Endothelial cell of umbilical vein (primary cell): ENCODE measurements around the gene SLC6A9. TPM values are rescaled to one million over a fixed set of nuclear protein-coding genes. Genes with fewer than 3 reads are reported as not detected.

ENCODE experiments used
- BruUV-seq: library from RNA; stranded (reverse); fragments of 400-500 nt; replicated peaks from 2 replicates; lab custom pipeline; 2021; lab: Mats Ljungman, UMichigan
- CTCF ChIA-PET: fragments of 300-600, 350-600 bp; sonication (Branson Sonifier 250); formaldehyde crosslinking; loops from one replicate; lab custom pipeline; 2021; ENCODE audit warnings: antibody characterized with exemption, inconsistent platforms; lab: Charles Lee
- POLR2A ChIA-PET: fragments of 300-600, 350-600 bp; sonication (Branson Sonifier 250); formaldehyde crosslinking; loops from one replicate; lab custom pipeline; 2021; ENCODE audit warnings: antibody characterized with exemption, inconsistent platforms; lab: Charles Lee
- DNase-seq: peaks from one replicate; pipeline ENCODE4 v3.0.0-alpha.2; 2011; ENCODE audit warnings: low read depth, low spot score
- FAIRE-seq: peaks from 2 replicates; lab custom pipeline; 2011; peaks lifted over from hg19 to GRCh38; lab: Jason Lieb, UNC
- H2AFZ ChIP-seq: 2 replicates; pipeline ENCODE4 v1.6.0; 2012; ENCODE audit warnings: low read depth, low read length, control low read depth, inconsistent platforms
- H3K27ac ChIP-seq: 2 replicates; pipeline ENCODE4 v1.5.1; 2011; ENCODE audit warnings: low read depth, mild to moderate bottlenecking, control low read depth, low read length, moderate library complexity; ENCODE audit not compliant: insufficient read depth
- H3K27me3 ChIP-seq, 2 experiments: 2 replicates each; pipeline versions ENCODE4 v1.6.0 to v1.6.1; 2011; ENCODE audit warnings: low read length in 2 of 2, mixed read lengths in 1 of 2; ENCODE audit not compliant: control insufficient read depth in 2 of 2, insufficient read depth in 2 of 2
- H3K36me3 ChIP-seq, 2 experiments: 2 replicates in 1 of 2; 3 replicates in 1 of 2; pipeline ENCODE4 v1.5.1; 2011; ENCODE audit warnings: low read length in 2 of 2, mild to moderate bottlenecking in 1 of 2, moderate library complexity in 1 of 2; ENCODE audit not compliant: control insufficient read depth in 2 of 2, insufficient read depth in 2 of 2; ENCODE audit errors: extremely low read depth in 1 of 2
- H3K4me1 ChIP-seq: 3 replicates; pipeline ENCODE4 v1.5.1; 2011; ENCODE audit warnings: mild to moderate bottlenecking, low read length; ENCODE audit not compliant: control insufficient read depth, insufficient read depth; ENCODE audit errors: extremely low read depth
- H3K4me2 ChIP-seq: 2 replicates; pipeline ENCODE4 v1.6.1; 2011; ENCODE audit warnings: low read length, control low read depth, mixed read lengths; ENCODE audit not compliant: insufficient read depth
- H3K4me3 ChIP-seq, 3 experiments: fragments of 200-600 bp in 1 of 3; sonication (generic), shearing (Covaris generic) in 1 of 3; replicated peaks in 1 of 3; 2 replicates each; pipeline ENCODE4 v1.5.1; 2011 to 2016; ENCODE audit warnings: control low read depth in 3 of 3, low read length in 3 of 3, mild to moderate bottlenecking in 2 of 3, inconsistent platforms in 1 of 3, low read depth in 1 of 3, moderate library complexity in 1 of 3; ENCODE audit not compliant: insufficient read depth in 1 of 3
- H3K79me2 ChIP-seq: 2 replicates; pipeline ENCODE4 v1.6.0; 2012; ENCODE audit warnings: low read length, inconsistent platforms; ENCODE audit not compliant: control insufficient read depth, insufficient read depth
- H3K9ac ChIP-seq: replicated peaks from 2 replicates; pipeline ENCODE3; 2011; ENCODE audit warnings: low read length, control low read depth; ENCODE audit not compliant: insufficient read depth; ENCODE audit errors: extremely low read depth
- H3K9me1 ChIP-seq: replicated peaks from 3 replicates; pipeline ENCODE4 v1.6.0; 2011; ENCODE audit warnings: mild to moderate bottlenecking, low read length; ENCODE audit not compliant: control insufficient read depth, insufficient read depth; ENCODE audit errors: extremely low read depth
- H3K9me3 ChIP-seq: replicated peaks from 2 replicates; pipeline ENCODE4 v1.5.1; 2012; ENCODE audit warnings: low read length, inconsistent platforms; ENCODE audit not compliant: control insufficient read depth, insufficient read depth
- H4K20me1 ChIP-seq: replicated peaks from 2 replicates; pipeline ENCODE3; 2011; ENCODE audit warnings: mild to moderate bottlenecking, low read length; ENCODE audit not compliant: control insufficient read depth, insufficient read depth; ENCODE audit errors: extremely low read depth
- CTCF ChIP-seq, 2 donors: IDR thresholded peaks; 1 replicate in 1 of 2; 2 replicates in 1 of 2; pipeline ENCODE4 v1.5.1; 2011; ENCODE audit warnings: low read length in 2 of 2, mild to moderate bottlenecking in 2 of 2, moderate library complexity in 2 of 2, control low read depth in 1 of 2, inconsistent platforms in 1 of 2, low read depth in 1 of 2; ENCODE audit not compliant: insufficient read depth in 1 of 2; ENCODE audit errors: extremely low read depth in 1 of 2
- EZH2 ChIP-seq: IDR thresholded peaks from 2 replicates; pipeline ENCODE4 v1.6.1; 2012; ENCODE audit warnings: borderline replicate concordance, low read depth, mild to moderate bottlenecking, moderate library complexity, low read length, inconsistent platforms; ENCODE audit not compliant: severe bottlenecking
- FOS ChIP-seq: IDR thresholded peaks from 2 replicates; pipeline ENCODE4 v1.6.1; 2011; ENCODE audit warnings: mild to moderate bottlenecking, low read length, moderate library complexity, borderline replicate concordance; ENCODE audit not compliant: insufficient read depth
- GATA2 ChIP-seq: IDR thresholded peaks from 2 replicates; pipeline ENCODE4 v1.7.0; 2011; ENCODE audit warnings: low read depth, mild to moderate bottlenecking, moderate library complexity, mixed read lengths, low read length; ENCODE audit not compliant: insufficient read length, insufficient read depth
- JUN ChIP-seq: IDR thresholded peaks from 2 replicates; pipeline ENCODE4 v1.6.1; 2011; ENCODE audit warnings: borderline replicate concordance, low read depth; ENCODE audit not compliant: insufficient read length, insufficient read depth
- MYC ChIP-seq: IDR thresholded peaks from one replicate; pipeline ENCODE4 v1.6.1; 2011; ENCODE audit warnings: mild to moderate bottlenecking, low read depth, low read length
- POLR2A ChIP-seq: IDR thresholded peaks from 2 replicates; pipeline ENCODE4 v1.6.1; 2012; ENCODE audit warnings: low read depth, mild to moderate bottlenecking, control low read depth, low read length
- POLR2AphosphoS5 ChIP-seq: IDR thresholded peaks from 2 replicates; pipeline ENCODE4 v1.6.1; 2012; ENCODE audit warnings: low read depth, mild to moderate bottlenecking, control low read depth, low read length, moderate library complexity; ENCODE audit not compliant: insufficient read depth
- dilution Hi-C: fragments of 300-500 bp; cut with MboI; formaldehyde crosslinking; loops from one replicate; pipeline ENCODE4 v1.15.0; 2019; ENCODE audit warnings: low sequenced_read_pairs; ENCODE audit not compliant: extremely low pct_ligation_motif_present
- intact Hi-C: fragments of 100-400 bp; cut with micrococcal nuclease; formaldehyde crosslinking; loops from one replicate; pipeline ENCODE4 v1.10.0; 2022
- polyA plus RNA-seq, 4 experiments: library from polyadenylated mRNA; depleted of rRNA in 3 of 4; stranded (reverse) in 3 of 4; unstranded in 1 of 4; fragments of >200 nt; gene quantifications; 2 replicates each; pipeline versions ENCODE4 v1.2.1 to v1.2.3, GENCODE V29; 2011 to 2012; ENCODE audit warnings: missing spikeins in 1 of 4
- total RNA-seq: library from RNA; stranded (reverse); gene quantifications from 2 replicates; pipeline ENCODE4 v1.2.3, GENCODE V29; 2021
- TF ChIP-seq, protein P1 (sequence below): IDR thresholded peaks from 2 replicates; pipeline ENCODE4 v1.6.1; 2011; ENCODE audit not compliant: insufficient read depth, insufficient read length

SLC6A9 gene
- total and polyA plus RNA-seq, 2 donors (not counting 3 experiments of a cell fraction or from before 2014, with no cell fraction given): 0.80 to 1.5 TPM

DNA sequence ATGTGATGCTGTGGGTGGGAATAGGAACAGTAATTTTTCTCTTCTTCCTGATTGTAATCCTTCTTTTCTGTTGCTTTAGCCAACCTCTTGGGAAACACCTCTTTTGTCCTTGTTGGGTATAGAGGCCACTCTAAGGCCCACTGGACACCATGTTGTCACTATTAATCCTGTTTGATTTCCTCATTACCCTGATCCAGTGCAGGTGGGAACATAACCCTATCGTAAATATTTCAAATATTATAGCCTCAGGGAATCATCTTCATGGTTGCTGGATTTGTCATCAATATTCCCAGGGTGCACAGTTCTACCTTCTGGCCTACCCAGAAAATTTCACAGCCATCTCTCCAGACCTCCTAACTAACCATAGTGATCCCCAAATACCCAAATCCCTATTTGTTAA lies 27.9 kb upstream of the SLC6A9 start:
- Histone ChIP-seq H3K9ac (no peak overlapping the region), H3K4me1 (no peaks in the 10 kb centered on the region), H3K9me3 (no peaks in the 10 kb centered on the region), H4K20me1 (no peaks in the 10 kb centered on the region), H3K27ac (no peak overlapping the region), H3K36me3 (no peaks in the 10 kb centered on the region), H3K27me3 (peaks cover 20 to 22% of the 10 kb centered on the region in 2 experiments), H3K4me2 (no peak overlapping the region), H3K9me1 (no peaks in the 10 kb centered on the region), H3K79me2 (no peaks in the 10 kb centered on the region), H3K4me3 (no peak overlapping the region), H2AFZ (no peak overlapping the region)
- dilution Hi-C loops: no loop called here
- ChIA-PET POLR2A (no interaction called here), CTCF (no interaction called here)
- DNase-seq (no peak), FAIRE-seq (no peak)
- intact Hi-C loops: no loop called here
- TF ChIP-seq JUN: no peak
- TF ChIP-seq FOS: no peak
- TF ChIP-seq GATA2: no peak
- no peak for TF ChIP-seq POLR2A
- no peak for TF ChIP-seq POLR2AphosphoS5
- TF ChIP-seq, protein P1, sequence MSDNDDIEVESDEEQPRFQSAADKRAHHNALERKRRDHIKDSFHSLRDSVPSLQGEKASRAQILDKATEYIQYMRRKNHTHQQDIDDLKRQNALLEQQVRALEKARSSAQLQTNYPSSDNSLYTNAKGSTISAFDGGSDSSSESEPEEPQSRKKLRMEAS: no peak
- no peak for TF ChIP-seq CTCF (IDR thresholded peaks at IDR 0.05; ENCODE audit: extremely low read depth in 1 of 2, insufficient read depth in 1 of 2, low read depth in 1 of 2, low read length in 2 of 2)
- TF ChIP-seq EZH2: no peak
- no peak for TF ChIP-seq MYC
- no TSS peak for BruUV-seq
